Measurements from ENCODE around the gene TMED1.

DNA sequence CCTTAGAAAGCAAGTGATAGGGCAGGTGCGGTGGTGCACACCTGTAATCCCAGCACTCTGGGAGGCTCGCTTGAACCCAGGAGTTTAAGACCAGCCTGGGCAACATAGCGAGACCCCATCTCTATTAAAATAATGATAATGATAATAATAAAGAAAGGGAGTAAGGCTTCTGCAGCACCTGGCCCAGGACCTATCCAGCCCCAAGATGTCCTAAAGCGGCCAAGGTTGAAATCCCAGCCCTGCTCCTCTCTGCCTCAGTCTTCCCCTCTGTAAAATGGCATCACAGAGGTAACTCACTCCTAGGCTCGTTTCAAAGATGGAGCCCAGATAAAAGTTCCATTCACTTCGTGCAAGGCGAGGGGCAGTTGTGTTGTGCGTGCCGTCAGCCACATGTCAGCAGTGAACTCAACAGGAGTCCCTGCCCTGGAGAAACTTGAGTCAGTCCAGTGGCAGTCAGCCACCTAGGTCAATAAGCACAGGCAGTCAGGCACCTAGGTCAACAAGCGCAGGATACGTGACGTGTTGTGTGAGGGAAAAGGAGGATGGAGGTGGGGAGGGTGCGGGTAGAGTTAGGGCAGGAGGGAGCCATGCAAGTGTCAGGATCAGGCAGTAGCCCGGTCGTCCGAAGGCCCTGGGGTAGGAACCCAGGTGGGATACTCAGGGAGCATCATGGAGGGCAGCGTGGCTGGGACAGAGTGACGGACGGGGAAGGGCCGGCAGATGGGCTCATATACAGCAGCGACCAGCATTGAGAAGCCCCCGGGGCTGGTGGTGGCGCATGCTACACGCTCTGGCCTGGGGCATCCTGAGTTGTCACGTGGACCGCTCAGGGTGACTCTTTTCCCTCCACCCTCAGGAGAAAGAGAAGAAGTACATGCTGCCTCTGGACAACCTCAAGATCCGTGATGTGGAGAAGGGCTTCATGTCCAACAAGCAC, 16.6 kb downstream of the TMED1 start:
- TF ChIP-seq, protein P1, sequence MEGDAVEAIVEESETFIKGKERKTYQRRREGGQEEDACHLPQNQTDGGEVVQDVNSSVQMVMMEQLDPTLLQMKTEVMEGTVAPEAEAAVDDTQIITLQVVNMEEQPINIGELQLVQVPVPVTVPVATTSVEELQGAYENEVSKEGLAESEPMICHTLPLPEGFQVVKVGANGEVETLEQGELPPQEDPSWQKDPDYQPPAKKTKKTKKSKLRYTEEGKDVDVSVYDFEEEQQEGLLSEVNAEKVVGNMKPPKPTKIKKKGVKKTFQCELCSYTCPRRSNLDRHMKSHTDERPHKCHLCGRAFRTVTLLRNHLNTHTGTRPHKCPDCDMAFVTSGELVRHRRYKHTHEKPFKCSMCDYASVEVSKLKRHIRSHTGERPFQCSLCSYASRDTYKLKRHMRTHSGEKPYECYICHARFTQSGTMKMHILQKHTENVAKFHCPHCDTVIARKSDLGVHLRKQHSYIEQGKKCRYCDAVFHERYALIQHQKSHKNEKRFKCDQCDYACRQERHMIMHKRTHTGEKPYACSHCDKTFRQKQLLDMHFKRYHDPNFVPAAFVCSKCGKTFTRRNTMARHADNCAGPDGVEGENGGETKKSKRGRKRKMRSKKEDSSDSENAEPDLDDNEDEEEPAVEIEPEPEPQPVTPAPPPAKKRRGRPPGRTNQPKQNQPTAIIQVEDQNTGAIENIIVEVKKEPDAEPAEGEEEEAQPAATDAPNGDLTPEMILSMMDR (IDR thresholded peaks at IDR 0.05; ENCODE audit: low read length), result no peak
- no peak for TF ChIP-seq EZH2 (IDR thresholded peaks at IDR 0.05; ENCODE audit: borderline replicate concordance, low read length)

Data from OCI-LY1 (cell line).